ENCODE results near the gene ZNF506. TPM values are rescaled to one million over a fixed set of nuclear protein-coding genes. Genes with fewer than 3 reads are reported as not detected.
"Not testable (repeated sequence)": the region's sequence is repeated elsewhere in the genome, so short reads cannot be mapped to it uniquely, and the experiment has no call there.

ZNF506 gene
- total RNA-seq, 4 donors from 2014 or later = 18.5 to 24.1 (median 20.6) TPM

- 81% methylated on average over 7 of the region's 17 CpGs for WGBS
- H3K36me3 ChIP-seq = no peaks in the 10 kb centered on the region
- TF ChIP-seq POLR2A (IDR thresholded peaks at IDR 0.05; ENCODE audit: low read depth) (no peak), POLR2AphosphoS5 (IDR thresholded peaks at IDR 0.05) (no peak), EP300 (IDR thresholded peaks at IDR 0.05) (no peak)
- TF ChIP-seq, protein P1, sequence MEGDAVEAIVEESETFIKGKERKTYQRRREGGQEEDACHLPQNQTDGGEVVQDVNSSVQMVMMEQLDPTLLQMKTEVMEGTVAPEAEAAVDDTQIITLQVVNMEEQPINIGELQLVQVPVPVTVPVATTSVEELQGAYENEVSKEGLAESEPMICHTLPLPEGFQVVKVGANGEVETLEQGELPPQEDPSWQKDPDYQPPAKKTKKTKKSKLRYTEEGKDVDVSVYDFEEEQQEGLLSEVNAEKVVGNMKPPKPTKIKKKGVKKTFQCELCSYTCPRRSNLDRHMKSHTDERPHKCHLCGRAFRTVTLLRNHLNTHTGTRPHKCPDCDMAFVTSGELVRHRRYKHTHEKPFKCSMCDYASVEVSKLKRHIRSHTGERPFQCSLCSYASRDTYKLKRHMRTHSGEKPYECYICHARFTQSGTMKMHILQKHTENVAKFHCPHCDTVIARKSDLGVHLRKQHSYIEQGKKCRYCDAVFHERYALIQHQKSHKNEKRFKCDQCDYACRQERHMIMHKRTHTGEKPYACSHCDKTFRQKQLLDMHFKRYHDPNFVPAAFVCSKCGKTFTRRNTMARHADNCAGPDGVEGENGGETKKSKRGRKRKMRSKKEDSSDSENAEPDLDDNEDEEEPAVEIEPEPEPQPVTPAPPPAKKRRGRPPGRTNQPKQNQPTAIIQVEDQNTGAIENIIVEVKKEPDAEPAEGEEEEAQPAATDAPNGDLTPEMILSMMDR (IDR thresholded peaks at IDR 0.05) = no peak
- H3K27me3 ChIP-seq = peaks cover 0 to 26% (median 0%) of the 10 kb centered on the region in 4 donors
- H3K9me3 ChIP-seq = no peaks in the 10 kb centered on the region
- no peak overlapping the region for H3K4me3 ChIP-seq
- no peaks in the 10 kb centered on the region for H3K4me1 ChIP-seq
- intact Hi-C loops (cut with DNase I) = no loop called here
- DNase-seq (ENCODE audit: extremely low spot score) = no peak
- H3K27ac ChIP-seq (replicated peaks in 1 of 4) = no peak overlapping the region
These were observed 75.9 kb downstream of the ZNF506 start for GRCh38 chr19:19745496-19746285.

DNA sequence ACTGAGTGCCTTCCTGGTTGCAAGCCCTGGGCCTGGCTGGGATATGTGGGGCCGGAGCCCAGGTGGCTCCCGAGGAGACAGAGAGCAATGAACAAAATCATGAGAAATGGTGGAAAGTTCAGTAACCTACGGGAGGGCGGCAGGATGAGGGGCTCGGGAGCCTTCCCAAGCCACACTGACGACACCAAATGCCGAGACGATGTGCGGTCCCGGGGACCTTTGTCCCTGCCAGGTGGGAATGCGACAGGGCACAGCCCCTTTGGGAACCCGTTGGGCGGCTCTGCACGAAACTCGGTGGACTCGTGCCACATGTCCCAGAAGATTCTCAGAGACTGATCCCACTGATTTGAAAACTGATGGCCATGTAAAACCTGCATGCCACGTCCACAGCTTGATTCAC, 76.9 kb downstream of the ZNF506 start:
- 92% methylated on average over 17 of the region's 17 CpGs for WGBS
- intact Hi-C loops (cut with DNase I) = no loop called here
- DNase-seq (ENCODE audit: extremely low spot score) = no peak

GRCh38 chr19:19743921-19744320, 77.6 kb downstream of the ZNF506 start:
- DNase-seq (ENCODE audit: extremely low spot score); H3K9me3 ChIP-seq; intact Hi-C loops (cut with DNase I); H3K27ac ChIP-seq (replicated peaks in 1 of 4); H3K36me3 ChIP-seq; H3K4me3 ChIP-seq; H3K4me1 ChIP-seq: not testable (repeated sequence)
- H3K27me3 ChIP-seq = peaks cover 0 to 30% (median 0%) of the 10 kb centered on the region in 4 donors
- 72% methylated on average over 6 of the region's 6 CpGs for WGBS

More for the DNA sequence above, 76.9 kb downstream of the ZNF506 start:
- Histone ChIP-seq H3K27me3 (peaks cover 0 to 30% (median 0%) of the 10 kb centered on the region in 4 donors), H3K27ac (replicated peaks in 1 of 4) (no peak overlapping the region), H3K36me3 (no peaks in the 10 kb centered on the region), H3K9me3 (no peaks in the 10 kb centered on the region), H3K4me3 (no peak overlapping the region), H3K4me1 (no peaks in the 10 kb centered on the region)
- TF ChIP-seq POLR2A (IDR thresholded peaks at IDR 0.05; ENCODE audit: low read depth) (no peak), EP300 (IDR thresholded peaks at IDR 0.05) (no peak), POLR2AphosphoS5 (IDR thresholded peaks at IDR 0.05) (no peak)
- TF ChIP-seq, protein P1 (IDR thresholded peaks at IDR 0.05) = no peak

DNA sequence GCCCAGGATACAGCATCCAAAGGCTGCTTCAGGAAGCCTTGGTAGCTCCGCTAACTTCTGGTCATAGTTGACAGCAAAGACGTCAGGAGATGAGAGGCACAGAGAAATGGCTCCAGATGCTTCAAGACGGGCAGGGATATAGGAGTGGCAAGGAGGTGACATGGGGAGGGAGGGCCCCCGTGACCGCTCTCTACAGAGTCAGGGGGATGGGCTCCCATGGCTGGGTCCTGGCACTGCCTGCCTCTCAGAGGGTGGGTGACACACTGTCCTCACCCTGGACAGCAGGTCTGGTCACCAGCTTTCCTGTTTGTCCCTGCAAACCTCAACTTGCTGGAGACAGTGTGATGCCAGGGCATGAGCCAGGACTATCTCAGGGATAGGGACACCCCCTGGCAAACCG, 78.4 kb downstream of the ZNF506 start:
- DNase-seq (ENCODE audit: extremely low spot score) = no peak
- Histone ChIP-seq H3K27ac (replicated peaks in 1 of 4) (no peak overlapping the region), H3K4me1 (no peaks in the 10 kb centered on the region), H3K27me3 (peaks cover 0 to 28% (median 0%) of the 10 kb centered on the region in 4 donors), H3K36me3 (no peaks in the 10 kb centered on the region), H3K4me3 (no peak overlapping the region), H3K9me3 (no peaks in the 10 kb centered on the region)
- TF ChIP-seq POLR2A (IDR thresholded peaks at IDR 0.05; ENCODE audit: low read depth) = no peak
- TF ChIP-seq EP300 (IDR thresholded peaks at IDR 0.05) = no peak
- intact Hi-C loops (cut with DNase I) = no loop called here
- 80% methylated on average over 2 of the region's 6 CpGs for WGBS

- 88% methylated on average over 3 of the region's 9 CpGs for WGBS
- H3K36me3 ChIP-seq = no peaks in the 10 kb centered on the region
- intact Hi-C loops (cut with DNase I) = no loop called here
- H3K27me3 ChIP-seq = peaks cover 0 to 24% (median 0%) of the 10 kb centered on the region in 4 donors
- H3K4me1 ChIP-seq = no peaks in the 10 kb centered on the region
- H3K4me3 ChIP-seq = no peak overlapping the region
- no peaks in the 10 kb centered on the region for H3K9me3 ChIP-seq
- TF ChIP-seq EP300 (IDR thresholded peaks at IDR 0.05) (no peak), POLR2A (IDR thresholded peaks at IDR 0.05; ENCODE audit: low read depth) (no peak), POLR2AphosphoS5 (IDR thresholded peaks at IDR 0.05) (no peak)
- TF ChIP-seq, protein P1 (IDR thresholded peaks at IDR 0.05) = no peak
- H3K27ac ChIP-seq (replicated peaks in 1 of 4) = no peak overlapping the region
- no peak for DNase-seq (ENCODE audit: extremely low spot score)
These were observed 78.8 kb downstream of the ZNF506 start for GRCh38 chr19:19742773-19743172.

Small RNA genes within 50 kb of the gene (small RNA-seq; reads per million reads assigned to genes)
- 0 reads per million in 3 donors for gene AC011477.5

Other genes starting within 250 kb of the ZNF506 start
- 1 to 10 TPM in 1 of 4 donors, under 1 TPM in 2, not detected in 1; 0.66 to 3.7 (median 0.98) TPM for gene PBX4, start 203.1 kb downstream of the ZNF506 start, total RNA-seq
- gene LPAR2, start 193.5 kb downstream of the ZNF506 start, total RNA-seq = 1 to 10 TPM in 2 of 4 donors, under 1 TPM in 2; 0.69 to 2.7 (median 1.0) TPM
- gene GMIP, start 178.1 kb downstream of the ZNF506 start, total RNA-seq = 10 to 100 TPM in 1 of 4 donors, 1 to 10 TPM in 3; 6.9 to 15.9 (median 7.5) TPM
- 100 to 1,000 TPM in 1 of 4 donors, 10 to 100 TPM in 3; 59.3 to 104 (median 81.7) TPM for gene ATP13A1, start 158.1 kb downstream of the ZNF506 start, total RNA-seq
- 1 to 10 TPM; 4.5 to 7.1 (median 5.7) TPM for gene ZNF101, start 152.9 kb downstream of the ZNF506 start, total RNA-seq
- gene ZNF14, start 88.6 kb downstream of the ZNF506 start, total RNA-seq = 1 to 10 TPM; 5.1 to 7.9 (median 6.2) TPM
- gene ZNF253, start 44.1 kb upstream of the ZNF506 start, total RNA-seq = 1 to 10 TPM; 5.1 to 7.1 (median 6.1) TPM
- gene ZNF93, start 79.2 kb upstream of the ZNF506 start, total RNA-seq = 1 to 10 TPM; 1.2 to 4.1 (median 2.1) TPM
- gene ZNF682, start 217.8 kb upstream of the ZNF506 start, total RNA-seq = 1 to 10 TPM; 1.4 to 3.7 (median 2.5) TPM